ENCODE measurements around the gene SEC14L1.
"Not testable (repeated sequence)": the region's sequence is repeated elsewhere in the genome, so short reads cannot be mapped to it uniquely, and the experiment has no call there.

Gene SEC14L1

GRCh38 chr17:77117415-77117814 is 23.4 kb upstream of the SEC14L1 start:
- DNase-seq, result no peak

GRCh38 chr17:77118251-77118928 is 22.4 kb upstream of the SEC14L1 start:
- DNase-seq, result peak; percentile 61

GRCh38 chr17:77119668-77120301 is 21.0 kb upstream of the SEC14L1 start:
- peak; percentile 50 for DNase-seq

- peak; percentile 37 for DNase-seq
Observed at GRCh38 chr17:77120868-77121267, 19.9 kb upstream of the SEC14L1 start.

- no peak for DNase-seq
Observed at GRCh38 chr17:77124192-77124889, 16.4 kb upstream of the SEC14L1 start.

- DNase-seq, result peak; percentile 69
Observed at GRCh38 chr17:77125432-77125901, 15.3 kb upstream of the SEC14L1 start.

- peak; percentile 92 for DNase-seq
Observed at GRCh38 chr17:77126519-77126918, 14.2 kb upstream of the SEC14L1 start.

- DNase-seq, result no peak
Observed at GRCh38 chr17:77127735-77128361, 12.9 kb upstream of the SEC14L1 start.

- peak; percentile 78 for DNase-seq
Observed at GRCh38 chr17:77128896-77129567, 11.7 kb upstream of the SEC14L1 start.

- peak; percentile 75 for DNase-seq
Observed at GRCh38 chr17:77129568-77130301, 11.0 kb upstream of the SEC14L1 start.

GRCh38 chr17:77130525-77130924 is 10.2 kb upstream of the SEC14L1 start:
- DNase-seq, result no peak

- DNase-seq, result peak; percentile 89
Observed at GRCh38 chr17:77131904-77132303, 8.9 kb upstream of the SEC14L1 start.

- peak; percentile 68 for DNase-seq
Observed at GRCh38 chr17:77132411-77133086, 8.2 kb upstream of the SEC14L1 start.

GRCh38 chr17:77133087-77133638 is 7.6 kb upstream of the SEC14L1 start:
- no peak for DNase-seq

GRCh38 chr17:77136420-77136767 is 4.4 kb upstream of the SEC14L1 start:
- no peak for DNase-seq

- DNase-seq, result no peak
Observed at GRCh38 chr17:77137111-77137510, 3.7 kb upstream of the SEC14L1 start.

- DNase-seq, result not testable (repeated sequence)
Observed at GRCh38 chr17:77137886-77138285, 2.9 kb upstream of the SEC14L1 start.

- DNase-seq, result peak; percentile 99
Observed at GRCh38 chr17:77140166-77140877, 447 bp upstream of the SEC14L1 start.

- peak; percentile 50 for DNase-seq
Observed at GRCh38 chr17:77141846-77142449, 1.2 kb downstream of the SEC14L1 start.

GRCh38 chr17:77142689-77143088 is 1.9 kb downstream of the SEC14L1 start:
- DNase-seq, result peak; percentile 53
